ENCODE results near the gene CHD3. TPM values are rescaled to one million over a fixed set of nuclear protein-coding genes. Genes with fewer than 3 reads are reported as not detected.

CHD3 gene
- total RNA-seq, 1 donor from 2014 or later: 119 TPM

DNA sequence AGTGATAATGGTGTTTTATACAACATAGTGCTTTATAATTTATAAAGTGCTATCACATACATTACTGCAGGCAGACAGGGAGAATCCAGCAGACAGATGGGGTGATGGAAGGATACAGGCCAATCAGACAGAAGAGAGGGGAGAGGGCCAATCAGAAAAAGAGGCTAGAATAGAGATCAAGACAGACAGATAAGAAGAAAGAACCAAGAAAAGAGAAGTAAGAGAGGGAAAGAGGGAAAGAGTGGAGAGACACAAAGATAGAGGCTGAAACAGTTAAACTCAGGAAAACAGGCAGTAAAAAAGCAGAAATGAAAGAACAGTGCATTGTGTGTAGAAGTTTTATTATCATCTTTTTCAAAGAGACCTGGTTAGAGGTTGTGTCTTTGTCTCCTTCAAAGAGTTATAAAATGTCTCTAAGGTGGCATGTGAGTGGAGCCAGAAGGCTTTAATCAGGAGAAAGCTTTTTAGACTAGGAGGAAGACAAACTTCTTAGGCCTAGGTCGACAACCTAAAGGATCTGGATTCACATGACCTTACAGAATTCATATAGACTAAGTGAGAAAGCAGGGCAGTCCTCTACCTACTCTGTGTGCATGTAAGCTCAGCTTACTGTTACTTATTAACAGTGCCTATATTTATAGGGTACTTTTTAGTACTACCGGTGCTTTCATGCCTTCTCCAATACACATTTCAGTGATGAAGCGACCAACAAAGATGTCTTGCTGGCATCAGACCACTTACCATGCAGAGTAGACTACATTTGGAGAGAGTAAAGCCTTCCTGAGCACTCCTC, 8.3 kb upstream of the CHD3 start:
- no peak for TF ChIP-seq CTCF (IDR thresholded peaks at IDR 0.05; ENCODE audit: unreplicated experiment)
- no peaks in the 10 kb centered on the region for H3K4me1 Mint-ChIP-seq (ENCODE audit: low read depth)
- peaks cover 7% of the 10 kb centered on the region for H3K36me3 Mint-ChIP-seq (ENCODE audit: insufficient read depth)
- H3K9me3 Mint-ChIP-seq (ENCODE audit: low read depth): no peaks in the 10 kb centered on the region
- no peak for DNase-seq (ENCODE audit: low spot score, unreplicated experiment)
- no peak overlapping the region for H3K4me3 Mint-ChIP-seq (ENCODE audit: low read depth)
- no peak overlapping the region for H3K27ac Mint-ChIP-seq
- H3K27me3 Mint-ChIP-seq: no peaks in the 10 kb centered on the region

- no peak for DNase-seq (ENCODE audit: low spot score, unreplicated experiment)
- peaks cover 2% of the 10 kb centered on the region for H3K4me1 Mint-ChIP-seq (ENCODE audit: low read depth)
Measured at GRCh38 chr17:7881276-7882054, 7.1 kb upstream of the CHD3 start.

GRCh38 chr17:7882068-7882467, 6.5 kb upstream of the CHD3 start:
- no peak for TF ChIP-seq CTCF (IDR thresholded peaks at IDR 0.05; ENCODE audit: unreplicated experiment)
- H3K9me3 Mint-ChIP-seq (ENCODE audit: low read depth): no peaks in the 10 kb centered on the region
- H3K27me3 Mint-ChIP-seq: no peaks in the 10 kb centered on the region
- H3K36me3 Mint-ChIP-seq (ENCODE audit: insufficient read depth): peaks cover 2% of the 10 kb centered on the region
- H3K27ac Mint-ChIP-seq: no peak overlapping the region
- DNase-seq (ENCODE audit: low spot score, unreplicated experiment): no peak
- H3K4me1 Mint-ChIP-seq (ENCODE audit: low read depth): peaks cover 2% of the 10 kb centered on the region
- H3K4me3 Mint-ChIP-seq (ENCODE audit: low read depth): no peak overlapping the region

More at GRCh38 chr17:7881276-7882054, 7.1 kb upstream of the CHD3 start:
- TF ChIP-seq CTCF (IDR thresholded peaks at IDR 0.05; ENCODE audit: unreplicated experiment): no peak
- H3K4me3 Mint-ChIP-seq (ENCODE audit: low read depth): no peak overlapping the region
- H3K9me3 Mint-ChIP-seq (ENCODE audit: low read depth): no peaks in the 10 kb centered on the region
- no peaks in the 10 kb centered on the region for H3K27me3 Mint-ChIP-seq
- H3K27ac Mint-ChIP-seq: no peak overlapping the region
- peaks cover 2% of the 10 kb centered on the region for H3K36me3 Mint-ChIP-seq (ENCODE audit: insufficient read depth)

DNA sequence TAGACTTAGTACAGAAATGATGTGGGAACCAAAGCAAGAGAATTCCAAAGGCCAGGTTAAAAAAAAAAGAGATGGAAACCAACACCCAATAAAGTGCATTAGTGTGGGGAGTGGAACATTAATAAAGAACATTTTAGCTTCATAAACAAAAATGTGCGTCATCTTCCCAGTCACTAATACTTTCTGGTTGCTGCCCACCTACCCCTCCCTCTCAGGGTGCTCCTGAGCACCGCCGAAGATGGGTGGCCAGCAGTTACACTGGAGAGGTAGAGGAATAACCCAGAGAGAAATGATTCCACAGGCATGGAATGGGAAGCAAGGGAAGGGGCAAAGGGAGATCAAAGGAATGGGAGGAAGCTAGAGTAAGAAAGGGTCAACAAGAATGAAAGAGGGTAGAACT, 6.0 kb upstream of the CHD3 start:
- no peak for DNase-seq (ENCODE audit: low spot score, unreplicated experiment)
- TF ChIP-seq CTCF (IDR thresholded peaks at IDR 0.05; ENCODE audit: unreplicated experiment): no peak

GRCh38 chr17:7883781-7884386, 4.7 kb upstream of the CHD3 start:
- H3K27me3 Mint-ChIP-seq: no peaks in the 10 kb centered on the region
- peaks cover 2% of the 10 kb centered on the region for H3K4me1 Mint-ChIP-seq (ENCODE audit: low read depth)
- DNase-seq (ENCODE audit: low spot score, unreplicated experiment): no peak
- peak overlapping the region; percentile 71 for H3K4me3 Mint-ChIP-seq (ENCODE audit: low read depth)
- H3K27ac Mint-ChIP-seq: peak overlapping the region; percentile 89
- H3K9me3 Mint-ChIP-seq (ENCODE audit: low read depth): no peaks in the 10 kb centered on the region
- H3K36me3 Mint-ChIP-seq (ENCODE audit: insufficient read depth): no peaks in the 10 kb centered on the region
- no peak for TF ChIP-seq CTCF (IDR thresholded peaks at IDR 0.05; ENCODE audit: unreplicated experiment)

More for the DNA sequence above, 6.0 kb upstream of the CHD3 start:
- no peak overlapping the region for H3K27ac Mint-ChIP-seq
- H3K4me3 Mint-ChIP-seq (ENCODE audit: low read depth): no peak overlapping the region
- peaks cover 2% of the 10 kb centered on the region for H3K4me1 Mint-ChIP-seq (ENCODE audit: low read depth)
- no peaks in the 10 kb centered on the region for H3K36me3 Mint-ChIP-seq (ENCODE audit: insufficient read depth)
- no peaks in the 10 kb centered on the region for H3K9me3 Mint-ChIP-seq (ENCODE audit: low read depth)
- H3K27me3 Mint-ChIP-seq: no peaks in the 10 kb centered on the region
